Heart left ventricle (tissue), 16 donors: ENCODE data around the gene FBXW5. TPM values are rescaled to one million over a fixed set of nuclear protein-coding genes. Genes with fewer than 3 reads are reported as not detected.

Source experiments
- ATAC-seq, 4 donors: fragments of 200-7000 bp; cut with Tn5 transposase; one replicate each; pipeline ENCODE4 v1.9.1; 2020 to 2022; ENCODE audit warnings: moderate library complexity in 4 of 4, mild to moderate bottlenecking in 3 of 4, moderate number of reproducible peaks in 1 of 4
- DNase-seq, 5 donors: peaks; one replicate each; pipeline ENCODE4 v3.0.0-alpha.2; 2020
- H3K27ac ChIP-seq, 12 donors: fragments of 200-600 bp; sonication (generic) in 4 of 12; one replicate each; pipeline versions ENCODE4 v1.5.0 to v1.8.0; 2016 to 2022; ENCODE audit warnings: mild to moderate bottlenecking in 2 of 12
- H3K27me3 ChIP-seq, 9 donors: fragments of 200-600 bp; sonication (generic) in 2 of 9; one replicate each; pipeline versions ENCODE4 v1.5.1 to v1.8.0; 2016 to 2022; ENCODE audit warnings: mild to moderate bottlenecking in 3 of 9
- H3K36me3 ChIP-seq, 9 donors: fragments of 200-600 bp; sonication (generic) in 2 of 9; one replicate each; pipeline versions ENCODE4 v1.5.0 to v1.8.0; 2018 to 2022; ENCODE audit warnings: mild to moderate bottlenecking in 2 of 9
- H3K4me1 ChIP-seq, 12 donors: fragments of 200-600 bp; sonication (generic) in 4 of 12; one replicate each; pipeline versions ENCODE4 v1.5.0 to v1.8.0; 2016 to 2022; ENCODE audit warnings: mild to moderate bottlenecking in 3 of 12
- H3K4me3 ChIP-seq, 12 donors: fragments of 200-600 bp; sonication (generic) in 4 of 12; one replicate each; pipeline versions ENCODE4 v1.5.0 to v1.8.0; 2017 to 2022; ENCODE audit warnings: mild to moderate bottlenecking in 9 of 12, moderate library complexity in 4 of 12
- H3K9me3 ChIP-seq, 12 donors: fragments of 200-600 bp; sonication (generic) in 4 of 12; one replicate each; pipeline versions ENCODE4 v1.5.0 to v1.8.0; 2016 to 2022; ENCODE audit warnings: mild to moderate bottlenecking in 1 of 12
- POLR2A ChIP-seq, 2 donors: fragments of 450-650 bp; IDR thresholded peaks; one replicate each; pipeline ENCODE4 v1.6.1; 2017; ENCODE audit warnings: antibody characterized with exemption in 2 of 2, mild to moderate bottlenecking in 2 of 2, moderate library complexity in 2 of 2
- WGBS, 4 donors: extraction: QIAGEN DNeasy Blood & Tissue Kit in 2 of 4; methylation state at CpG; one replicate each; pipeline versions ENCODE4 v1.1.5 to v1.1.7; 2013 to 2018; 5-methylcytosine and 5-hydroxymethylcytosine counted together
- intact Hi-C, 10 donors: fragments of 100-400 bp; cut with DNase I; formaldehyde crosslinking; loops; one replicate each; pipeline versions ENCODE4 v1.11.1 to v1.14.2; 2022
- polyA plus RNA-seq, 2 donors: library from polyadenylated mRNA; stranded (reverse); fragments of 200-250 nt; gene quantifications; one replicate each; pipeline ENCODE4 v1.2.3, GENCODE V29; 2013
- total RNA-seq, 9 donors: library from RNA; depleted of rRNA in 2 of 9; stranded (reverse); fragments of >200 nt in 2 of 9; fragmentation: NEBNext Ultra II Directional in 3 of 9; extraction: Animal tissue kit (Norgen Biotek cat#: 25700) in 3 of 9; gene quantifications; one replicate each; pipeline versions ENCODE4 v1.1.0 to v1.2.4, GENCODE V29; 2016 to 2023
- TF ChIP-seq, protein P1 (sequence below), 12 donors: fragments of 200-600 bp; sonication (generic) in 4 of 12; IDR thresholded peaks; one replicate each; pipeline versions ENCODE4 v1.5.0 to v1.8.0; 2018 to 2022; ENCODE audit warnings: antibody characterized with exemption in 12 of 12, mild to moderate bottlenecking in 5 of 12
- donor health status: ischemic (EF 13 %, LVEDD 7.1; RV severe dilation, severe dysfunction).
- donor health status: healthy with polysubstance abuse.
- donor health status: DM: no; HTN: yes; CAD: no.
- donor health status: DM: no; HTN: no; CAD: no.
- donor health status: ischemic (EF 25% LVEDD 6.9; RV normal size, moderate dysfunction).
- donor health status: ischemic (EF 25% LVEDD 5.7; RV mildly dilated, moderate dysfunction).
- donor health status: healthy.
- donor health status: DM: yes; HTN: yes; CAD: no.
- donor health status: ischemic (EF 35%, LVEDD 5.7; RV mildly dilated, moderate dysfunction).
- donor health status: nonischemic (EF 11% LVEDD 7.7; RV severe dilation, severe dysfunction).
- donor health status: DM: yes; HTN: yes; CAD: no.
- donor health status: PGD.
- donor health status: ischemic (EF 29% LVEDD 5.4; RV normal size, mild dysfunction).
- donor health status: nonischemic (EF 23%, LVEDD 6.1; RV moderate dilation, normal function).

The FBXW5 gene
- total and polyA plus RNA-seq, 11 donors = 110 to 388 (median 148) TPM

DNA sequence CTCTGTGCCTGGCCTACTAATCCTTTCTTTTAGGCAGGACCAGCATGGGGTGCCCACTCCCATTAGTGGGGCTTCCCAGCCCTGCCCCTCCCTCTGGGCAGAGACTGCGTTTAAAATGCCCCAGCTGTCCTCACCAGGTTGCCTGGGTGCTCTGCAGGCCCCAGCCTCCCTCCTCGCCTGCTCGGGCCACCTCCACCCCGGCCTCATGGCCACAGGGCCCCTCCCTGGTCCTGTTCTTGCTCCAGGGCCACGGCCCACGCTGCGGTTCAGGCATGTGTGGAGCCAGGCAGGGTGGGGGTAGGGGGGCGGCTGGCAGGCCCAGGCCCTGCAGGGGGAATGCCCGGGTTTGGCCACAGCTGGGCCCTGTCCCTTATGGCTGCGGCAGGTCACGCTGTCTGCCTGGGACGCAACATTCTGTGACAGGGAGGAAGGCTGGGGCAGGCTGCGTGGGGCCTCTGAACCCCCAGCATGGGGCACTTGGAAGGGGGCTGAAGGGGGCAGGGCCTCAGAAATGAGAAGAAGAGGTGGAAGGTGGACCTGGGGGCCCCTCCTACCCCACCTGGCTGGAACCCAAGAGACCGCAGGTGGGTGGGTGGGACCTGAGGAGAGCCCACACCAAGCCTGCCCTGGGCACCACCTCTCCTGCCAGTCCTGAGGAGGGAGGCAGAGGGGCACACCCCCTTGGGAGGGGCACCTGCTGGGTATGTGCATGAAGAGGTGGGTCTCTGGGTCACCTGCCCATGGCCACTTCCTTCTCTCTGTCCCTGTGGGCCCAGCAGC is 7.2 kb upstream of the FBXW5 start, which contains the start of gene LCN12:
Gene LCN12, plus strand, starts transcription at position 733 of the 780 bp plus-strand sequence. CDS start 55 bp downstream, outside the sequence.
- Histone ChIP-seq H3K27me3 (no peaks in the 10 kb centered on the region), H3K4me3 (peak within 1 kb of the TSS in 3 of 12 donors; percentile 16 to 20 (median 19)), H3K9me3 (no peaks in the 10 kb centered on the region), H3K4me1 (peaks cover 0 to 54% (median 26%) of the 10 kb centered on the region in 12 donors), H3K36me3 (no peaks in the 10 kb centered on the region), H3K27ac (peak within 1 kb of the TSS; percentile 71 to 98 (median 90))
- intact Hi-C loops = loop anchor here in 5 of 10 donors (2.0 to 5.0 kb wide), 4 partner anchors 23 to 77 kb away; partner anchors contain the start of genes ABCA2 (in 2 of the 5), PAXX (in 1 of the 5) and PTGDS (in 1 of the 5)
- peak in 1 of 5 donors; percentile 48 for DNase-seq
- 78 to 88% (median 83%) methylated on average over 5 to 14 of the region's 14 CpGs for WGBS, 4 donors
- ATAC-seq = no peak
- TF ChIP-seq, protein P1, sequence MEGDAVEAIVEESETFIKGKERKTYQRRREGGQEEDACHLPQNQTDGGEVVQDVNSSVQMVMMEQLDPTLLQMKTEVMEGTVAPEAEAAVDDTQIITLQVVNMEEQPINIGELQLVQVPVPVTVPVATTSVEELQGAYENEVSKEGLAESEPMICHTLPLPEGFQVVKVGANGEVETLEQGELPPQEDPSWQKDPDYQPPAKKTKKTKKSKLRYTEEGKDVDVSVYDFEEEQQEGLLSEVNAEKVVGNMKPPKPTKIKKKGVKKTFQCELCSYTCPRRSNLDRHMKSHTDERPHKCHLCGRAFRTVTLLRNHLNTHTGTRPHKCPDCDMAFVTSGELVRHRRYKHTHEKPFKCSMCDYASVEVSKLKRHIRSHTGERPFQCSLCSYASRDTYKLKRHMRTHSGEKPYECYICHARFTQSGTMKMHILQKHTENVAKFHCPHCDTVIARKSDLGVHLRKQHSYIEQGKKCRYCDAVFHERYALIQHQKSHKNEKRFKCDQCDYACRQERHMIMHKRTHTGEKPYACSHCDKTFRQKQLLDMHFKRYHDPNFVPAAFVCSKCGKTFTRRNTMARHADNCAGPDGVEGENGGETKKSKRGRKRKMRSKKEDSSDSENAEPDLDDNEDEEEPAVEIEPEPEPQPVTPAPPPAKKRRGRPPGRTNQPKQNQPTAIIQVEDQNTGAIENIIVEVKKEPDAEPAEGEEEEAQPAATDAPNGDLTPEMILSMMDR (IDR thresholded peaks at IDR 0.05) = no peak
- no peak for TF ChIP-seq POLR2A (IDR thresholded peaks at IDR 0.05)

DNA sequence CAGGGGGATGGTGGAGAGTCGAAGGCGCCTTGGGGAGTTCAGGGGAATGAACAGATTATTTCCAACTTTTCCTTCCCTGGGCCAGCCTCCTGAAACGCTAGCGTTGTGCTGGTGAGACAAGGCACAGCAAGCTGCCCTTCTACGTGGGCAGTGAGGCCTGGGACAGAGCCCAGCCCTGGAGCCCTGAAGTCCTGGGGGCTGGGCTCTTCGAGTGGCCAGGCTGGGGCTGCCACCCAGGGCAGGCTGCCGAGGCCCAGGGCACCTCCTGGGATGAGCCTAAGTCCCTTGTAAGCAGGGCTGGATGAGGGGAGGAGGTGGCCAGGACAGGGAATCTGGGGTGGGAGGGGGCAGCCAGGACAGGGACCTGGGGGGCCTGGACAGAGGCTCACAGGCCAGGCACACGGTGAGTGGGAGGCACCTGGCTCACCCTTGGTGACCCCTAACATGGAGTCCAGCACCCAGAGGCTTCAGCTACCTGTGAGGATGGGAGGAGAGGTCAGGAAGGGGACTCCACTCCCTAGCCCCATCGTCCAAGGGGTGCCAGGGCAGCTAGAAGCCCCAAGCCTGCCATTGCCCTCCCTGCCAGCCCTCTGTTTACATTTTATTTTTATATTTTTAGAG is 6.2 kb upstream of the FBXW5 start:
- no peak for TF ChIP-seq POLR2A (IDR thresholded peaks at IDR 0.05)
- TF ChIP-seq, protein P1 (IDR thresholded peaks at IDR 0.05) = no peak
- WGBS, 4 donors = 37 to 49% (median 40%) methylated on average over 6 to 9 of the region's 9 CpGs
- H3K4me1 ChIP-seq = peaks cover 0 to 54% (median 26%) of the 10 kb centered on the region in 12 donors
- intact Hi-C loops = loop anchor here in 5 of 10 donors (1.0 to 5.0 kb wide), 5 partner anchors 24 to 78 kb away; partner anchors contain the start of genes ABCA2 (in 2 of the 5), PTGDS (in 2 of the 5) and PAXX (in 1 of the 5)
- H3K36me3 ChIP-seq = no peaks in the 10 kb centered on the region
- DNase-seq (peak in 2 of 5 donors; percentile 60 to 73), ATAC-seq (peak; percentile 19 to 55 (median 42))
- peak overlapping the region; percentile 71 to 98 (median 90) for H3K27ac ChIP-seq
- H3K9me3 ChIP-seq = no peaks in the 10 kb centered on the region
- no peaks in the 10 kb centered on the region for H3K27me3 ChIP-seq
- peak overlapping the region in 11 of 12 donors; percentile 35 to 75 (median 71) for H3K4me3 ChIP-seq

DNA sequence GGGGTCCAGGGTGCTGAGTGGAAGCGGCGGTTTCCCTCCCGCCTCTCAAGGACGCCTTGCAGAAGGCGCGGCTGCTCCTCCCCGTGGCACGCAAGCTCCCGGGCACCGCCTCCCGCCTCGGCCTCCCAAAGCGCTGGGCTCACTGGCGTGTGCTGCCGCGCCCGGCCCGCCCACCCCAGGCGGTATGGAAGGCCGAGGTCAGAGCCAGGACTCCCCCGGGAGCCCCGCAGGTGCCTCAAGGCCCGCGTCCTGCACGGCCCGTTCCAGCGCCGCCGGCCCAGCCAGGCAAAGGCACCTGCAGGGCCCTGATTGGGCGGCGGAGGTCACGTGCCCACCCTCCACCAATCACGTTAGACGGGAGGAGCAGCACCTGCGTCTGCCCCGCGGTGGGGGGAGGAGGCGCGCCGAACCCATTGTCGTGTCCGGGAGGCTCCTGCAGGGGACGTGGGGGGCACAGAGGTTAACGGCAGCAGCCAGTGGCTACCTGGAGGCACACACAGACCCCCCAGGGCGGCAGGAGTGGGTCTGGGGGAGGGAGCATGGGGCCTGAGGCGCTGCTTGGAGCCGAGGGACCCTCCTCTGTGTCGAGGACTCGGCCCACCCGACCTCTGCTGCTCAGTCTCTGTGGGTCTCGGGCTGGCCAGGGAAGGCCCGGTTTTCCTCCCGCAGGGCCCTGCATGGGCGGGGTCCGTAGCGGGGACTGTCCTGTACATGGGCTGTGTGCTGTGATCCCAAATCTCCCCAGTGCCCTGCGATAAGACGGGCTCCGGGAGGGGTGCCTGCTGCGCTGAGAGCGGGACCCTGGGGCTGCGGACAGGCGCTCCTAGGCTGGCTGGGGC is 5.5 kb upstream of the FBXW5 start:
- 0 to 3% (median 2%) methylated on average over 9 to 63 of the region's 63 CpGs for WGBS, 4 donors
- Histone ChIP-seq H3K27ac (peak overlapping the region; percentile 71 to 98 (median 90)), H3K4me3 (peak overlapping the region; percentile 35 to 75 (median 71)), H3K9me3 (no peaks in the 10 kb centered on the region), H3K36me3 (no peaks in the 10 kb centered on the region), H3K4me1 (peaks cover 0 to 56% (median 27%) of the 10 kb centered on the region in 12 donors), H3K27me3 (no peaks in the 10 kb centered on the region)
- intact Hi-C loops = loop anchor here in 9 of 10 donors (1.0 to 5.0 kb wide), 12 partner anchors 25 to 158 kb away; partner anchors contain the start of genes PAXX (in 4 of the 9), ABCA2 (in 3 of the 9), PTGDS (in 3 of the 9) and CLIC3 (in 1 of the 9)
- peak; percentile 85 to 90 (median 88) for ATAC-seq
- TF ChIP-seq, protein P1 (IDR thresholded peaks at IDR 0.05) = peak in 9 of 12 donors; percentile 11 to 35 (median 27)
- peak; percentile 59 to 93 for TF ChIP-seq POLR2A (IDR thresholded peaks at IDR 0.05)
- peak; percentile 95 to 98 (median 97) for DNase-seq
